NCI-H2081 (cell line): Measurements from ENCODE around the gene TICAM2.

Experiments
- DNase-seq, 2 experiments: peaks; one replicate each; lab custom pipeline; 2025; lab: John Stamatoyannopoulos, UW

Gene TICAM2

GRCh38 chr5:115568668-115569067, 33.6 kb downstream of the TICAM2 start:
- no peak for DNase-seq

GRCh38 chr5:115565233-115565632, 37.0 kb downstream of the TICAM2 start:
- no peak for DNase-seq

GRCh38 chr5:115561176-115561575, 41.1 kb downstream of the TICAM2 start:
- no peak for DNase-seq

GRCh38 chr5:115559524-115559923, 42.8 kb downstream of the TICAM2 start:
- no peak for DNase-seq

- DNase-seq: no peak
Observed at GRCh38 chr5:115558388-115558956, 43.8 kb downstream of the TICAM2 start.

GRCh38 chr5:115557667-115558387, 44.5 kb downstream of the TICAM2 start:
- DNase-seq: no peak

GRCh38 chr5:115556276-115556675, 46.0 kb downstream of the TICAM2 start:
- no peak for DNase-seq

GRCh38 chr5:115555084-115555633, 47.1 kb downstream of the TICAM2 start:
- DNase-seq: no peak

GRCh38 chr5:115553082-115553481, 49.2 kb downstream of the TICAM2 start:
- DNase-seq: no peak

GRCh38 chr5:115551415-115551814, 50.9 kb downstream of the TICAM2 start:
- no peak for DNase-seq

- DNase-seq: no peak
Observed at GRCh38 chr5:115549154-115549553, 53.1 kb downstream of the TICAM2 start.

GRCh38 chr5:115548683-115549082, 53.6 kb downstream of the TICAM2 start:
- DNase-seq: no peak

GRCh38 chr5:115545351-115545882, 56.9 kb downstream of the TICAM2 start:
- DNase-seq: no peak

GRCh38 chr5:115544436-115545350, 57.6 kb downstream of the TICAM2 start, which contains the start of gene FEM1C:
FEM1C (minus strand) TSS chr5:115544775; CDS start chr5:115543493, 1,282 bp downstream.
- DNase-seq: peak; percentile 92 to 98

- DNase-seq: no peak
Observed at GRCh38 chr5:115544043-115544435, 58.2 kb downstream of the TICAM2 start.

GRCh38 chr5:115543365-115544042, 58.8 kb downstream of the TICAM2 start:
- peak in 1 of 2 experiments; percentile 6 for DNase-seq

- DNase-seq: no peak
Observed at GRCh38 chr5:115542651-115543364, 59.5 kb downstream of the TICAM2 start.

GRCh38 chr5:115542086-115542485, 60.2 kb downstream of the TICAM2 start:
- no peak for DNase-seq

- DNase-seq: no peak
Observed at GRCh38 chr5:115541611-115542010, 60.7 kb downstream of the TICAM2 start.

- no peak for DNase-seq
Observed at GRCh38 chr5:115535479-115536035, 66.7 kb downstream of the TICAM2 start.
